Activated CD8-positive, alpha-beta memory T cell treated with anti-CD3 and anti-CD28 coated beads for 48 hours (primary cell): ENCODE data around the gene DYSF.
"Not testable (repeated sequence)": the region's sequence is repeated elsewhere in the genome, so short reads cannot be mapped to it uniquely, and the experiment has no call there.

Source experiments
- DNase-seq, 3 experiments: peaks; one replicate each; pipeline ENCODE4 v3.0.0-alpha.2; 2020; ENCODE audit warnings: low read depth in 2 of 3, low spot score in 2 of 3

Gene DYSF

GRCh38 chr2:71453404-71454220 lies at the start of gene DYSF:
Gene DYSF, plus strand, starts transcription at chr2:71453561.
- no peak for DNase-seq

GRCh38 chr2:71409611-71410010 lies 43.8 kb upstream of the DYSF start:
- DNase-seq, result no peak

- DNase-seq, result no peak
These were observed 42.7 kb upstream of the DYSF start for GRCh38 chr2:71410696-71411095.

- DNase-seq, result not testable (repeated sequence)
These were observed 36.5 kb upstream of the DYSF start for GRCh38 chr2:71416866-71417265.

- no peak for DNase-seq
These were observed 35.8 kb upstream of the DYSF start for GRCh38 chr2:71417300-71418202.

- no peak for DNase-seq
These were observed 34.2 kb upstream of the DYSF start for GRCh38 chr2:71419145-71419544.

- DNase-seq, result no peak
These were observed 33.4 kb upstream of the DYSF start for GRCh38 chr2:71419976-71420375.

- no peak for DNase-seq
These were observed 30.6 kb upstream of the DYSF start for GRCh38 chr2:71422786-71423185.

- DNase-seq, result no peak
These were observed 29.4 kb upstream of the DYSF start for GRCh38 chr2:71423817-71424420.

- no peak for DNase-seq
These were observed 26.6 kb upstream of the DYSF start for GRCh38 chr2:71426721-71427120.

- no peak for DNase-seq
These were observed 24.6 kb upstream of the DYSF start for GRCh38 chr2:71428472-71429383.

GRCh38 chr2:71445142-71445541 lies 8.2 kb upstream of the DYSF start:
- not testable (repeated sequence) for DNase-seq

- DNase-seq, result no peak
These were observed 6.9 kb upstream of the DYSF start for GRCh38 chr2:71446505-71446904.

- DNase-seq, result no peak
These were observed 4.0 kb upstream of the DYSF start for GRCh38 chr2:71449343-71449742.

GRCh38 chr2:71451705-71452104 lies 1.7 kb upstream of the DYSF start:
- no peak for DNase-seq

- no peak for DNase-seq
These were observed 796 bp upstream of the DYSF start for GRCh38 chr2:71452565-71452964.

- DNase-seq, result no peak
These were observed 1.1 kb downstream of the DYSF start for GRCh38 chr2:71454221-71455010.

GRCh38 chr2:71455011-71455740 lies 1.8 kb downstream of the DYSF start:
- no peak for DNase-seq
